HepG2 (cell line): Measurements from ENCODE around the gene PTPN13. TPM values are rescaled to one million over a fixed set of nuclear protein-coding genes. Genes with fewer than 3 reads are reported as not detected.
A peak's percentile ranks its signal among the peaks of the same experiment; 100 is the strongest.

ENCODE experiments used
- ATAD3A ChIP-seq: sonication (generic); formaldehyde crosslinking; IDR thresholded peaks from 2 replicates; pipeline ENCODE4 v1.4.0; 2020; ENCODE audit warnings: missing genetic modification reagents
- CBFB ChIP-seq: sonication (generic); formaldehyde crosslinking; IDR thresholded peaks from 2 replicates; pipeline ENCODE4 v1.4.0; 2020; ENCODE audit warnings: missing genetic modification reagents
- CREM ChIP-seq, 2 experiments: sonication (generic) in 1 of 2; formaldehyde crosslinking in 1 of 2; IDR thresholded peaks; 2 replicates each; pipeline versions ENCODE4 v1.4.0 to v1.6.1; 2016 to 2020; ENCODE audit warnings: antibody characterized with exemption in 1 of 2, mild to moderate bottlenecking in 1 of 2, missing genetic modification reagents in 1 of 2
- EHMT2 ChIP-seq: fragments of 200-600 bp; sonication (generic); IDR thresholded peaks from 2 replicates; pipeline ENCODE4 v1.7.0; 2017; ENCODE audit warnings: antibody characterized with exemption, low read depth, low read length, borderline replicate concordance
- FOXJ3 ChIP-seq: sonication (generic); formaldehyde crosslinking; IDR thresholded peaks from 2 replicates; pipeline ENCODE4 v1.4.0; 2020; ENCODE audit warnings: missing genetic modification reagents, mild to moderate bottlenecking, borderline replicate concordance
- HNF4G ChIP-seq, 2 experiments: sonication (generic) in 1 of 2; formaldehyde crosslinking in 1 of 2; IDR thresholded peaks; 2 replicates each; pipeline versions ENCODE4 v1.4.0 to v1.6.1; 2011 to 2020; ENCODE audit warnings: borderline replicate concordance in 2 of 2, low read depth in 2 of 2, mild to moderate bottlenecking in 2 of 2, low read length in 1 of 2, missing genetic modification reagents in 1 of 2, moderate library complexity in 1 of 2
- RFX3 ChIP-seq: IDR thresholded peaks from 2 replicates; pipeline ENCODE4 v1.6.1; 2016; ENCODE audit warnings: missing biosample characterization, missing genetic modification reagents
- SOX13 ChIP-seq, 3 experiments: fragments of 450-650 bp in 1 of 3; sonication (generic) in 1 of 3; formaldehyde crosslinking in 1 of 3; IDR thresholded peaks in 2 of 3; conservative IDR thresholded peaks in 1 of 3; 2 replicates each; pipeline versions ENCODE4 v1.5.0 to v1.6.1; 2016 to 2020; ENCODE audit warnings: antibody characterized with exemption in 1 of 3, mild to moderate bottlenecking in 1 of 3, missing compliant biosample characterization in 1 of 3, missing genetic modification reagents in 1 of 3, moderate library complexity in 1 of 3
- SRSF1 ChIP-seq: fragments of 200-400 bp; formaldehyde crosslinking; optimal IDR thresholded peaks from 2 replicates; pipeline ENCODE3; 2017; ENCODE audit warnings: mild to moderate bottlenecking, low read depth, low read length, moderate library complexity
- TBX2 ChIP-seq: sonication (generic); formaldehyde crosslinking; IDR thresholded peaks from 2 replicates; pipeline ENCODE4 v1.5.0; 2020; ENCODE audit warnings: missing genetic modification reagents, mild to moderate bottlenecking, borderline replicate concordance
- TCF7 ChIP-seq: sonication (generic); IDR thresholded peaks from 2 replicates; pipeline ENCODE4 v1.6.1; 2016; ENCODE audit warnings: antibody characterized with exemption, low read depth
- TOPORS ChIP-seq: sonication (generic); formaldehyde crosslinking; IDR thresholded peaks from 2 replicates; pipeline ENCODE4 v1.8.0; 2023; ENCODE audit warnings: mild to moderate bottlenecking, missing genetic modification reagents
- ZBTB21 ChIP-seq: sonication (generic); formaldehyde crosslinking; IDR thresholded peaks from 2 replicates; pipeline ENCODE4 v1.4.0; 2020; ENCODE audit warnings: missing genetic modification reagents
- ZNF10 ChIP-seq: sonication (generic); formaldehyde crosslinking; IDR thresholded peaks from 2 replicates; pipeline ENCODE4 v1.4.0; 2020; ENCODE audit warnings: mild to moderate bottlenecking, low read depth, missing genetic modification reagents, borderline replicate concordance
- ZNF569 ChIP-seq: sonication (generic); formaldehyde crosslinking; IDR thresholded peaks from 2 replicates; pipeline ENCODE4 v1.5.0; 2020; ENCODE audit warnings: mild to moderate bottlenecking, missing genetic modification reagents, moderate library complexity, borderline replicate concordance
- ZNF703 ChIP-seq: sonication (generic); formaldehyde crosslinking; IDR thresholded peaks from 2 replicates; pipeline ENCODE4 v1.5.1; 2020; ENCODE audit warnings: missing genetic modification reagents, mild to moderate bottlenecking, moderate library complexity, borderline replicate concordance
- polyA plus RNA-seq, 8 experiments: library from polyadenylated mRNA; depleted of rRNA in 3 of 8; stranded (reverse) in 7 of 8; unstranded in 1 of 8; fragments of >200 nt; fragmentation: Illumina TruSeq in 4 of 8; extraction: Trizol in 4 of 8; gene quantifications; 2 replicates each; pipeline versions ENCODE4 v1.2.1 to v1.2.3, GENCODE V29; 2011 to 2016; ENCODE audit warnings: low read depth in 4 of 8, missing spikeins in 1 of 8, mixed read lengths in 1 of 8; ENCODE audit not compliant: insufficient read depth in 1 of 8
- total RNA-seq, 5 experiments: library from RNA; depleted of rRNA; stranded (reverse); fragments of >200 nt; fragmentation: Illumina TruSeq; extraction: Trizol; gene quantifications; 2 replicates each; pipeline ENCODE4 v1.2.3, GENCODE V29; 2016; ENCODE audit warnings: low read depth in 1 of 5
- TF ChIP-seq, protein P1 (sequence below): sonication (generic); formaldehyde crosslinking; IDR thresholded peaks from 2 replicates; pipeline ENCODE4 v1.5.0; 2020; ENCODE audit warnings: missing genetic modification reagents, mild to moderate bottlenecking, borderline replicate concordance
- TF ChIP-seq, protein P2 (sequence below): sonication (generic); formaldehyde crosslinking; IDR thresholded peaks from 2 replicates; pipeline ENCODE4 v1.5.0; 2020; ENCODE audit warnings: missing genetic modification reagents
- TF ChIP-seq, protein P3 (sequence below): sonication (generic); formaldehyde crosslinking; IDR thresholded peaks from 2 replicates; pipeline ENCODE4 v1.5.1; 2020; ENCODE audit warnings: mild to moderate bottlenecking, moderate library complexity, missing genetic modification reagents
- TF ChIP-seq, protein P4 (sequence below): sonication (generic); formaldehyde crosslinking; IDR thresholded peaks from 2 replicates; pipeline ENCODE4 v1.8.0; 2022; ENCODE audit warnings: missing genetic modification reagents, mild to moderate bottlenecking, inconsistent platforms, borderline replicate concordance
- TF ChIP-seq, protein P5 (sequence below): sonication (generic); formaldehyde crosslinking; IDR thresholded peaks from 2 replicates; pipeline ENCODE4 v1.9.0; 2021; ENCODE audit warnings: missing genetic modification reagents, borderline replicate concordance

PTPN13 gene
- total and polyA plus RNA-seq, 2 of the 13 experiments (the other 11 are each of a cell fraction or from before 2014, with no cell fraction given): not detected

DNA sequence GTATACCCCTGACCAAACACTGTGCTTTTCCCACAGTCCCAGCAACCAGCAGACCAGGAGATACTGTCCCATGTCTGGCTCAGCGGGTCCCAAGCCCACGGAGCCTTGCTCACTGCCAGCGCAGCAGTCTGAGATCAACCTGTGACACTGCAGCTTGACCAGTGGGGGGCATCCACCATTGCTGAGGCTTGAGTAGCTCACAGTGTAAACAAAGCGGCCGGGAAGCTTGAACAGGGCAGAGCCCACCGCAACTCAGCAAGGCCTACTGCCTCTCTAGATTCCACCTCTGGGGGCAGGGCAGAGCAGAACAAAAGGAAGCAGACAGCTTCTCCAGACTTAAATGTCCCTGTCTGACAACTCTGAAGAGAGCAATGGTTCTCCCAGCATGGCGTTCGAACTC, 197.0 kb downstream of the PTPN13 start (continued):
- TF ChIP-seq ZNF569 (no peak), SRSF1 (no peak), RFX3 (CRISPR knock-in tag) (no peak), CBFB (no peak), TBX2 (CRISPR knock-in tag) (no peak), FOXJ3 (CRISPR knock-in tag) (peak; percentile 75), ZNF703 (CRISPR knock-in tag) (no peak), ZNF10 (CRISPR knock-in tag) (no peak), TCF7 (no peak), HNF4G (IDR thresholded peaks at IDR 0.05; ENCODE audit: borderline replicate concordance, low read depth, low read length) (no peak), HNF4G (CRISPR knock-in tag; IDR thresholded peaks at IDR 0.05; ENCODE audit: borderline replicate concordance, low read depth) (no peak), EHMT2 (no peak), TOPORS (no peak), CREM (IDR thresholded peaks at IDR 0.05) (no peak), CREM (CRISPR knock-in tag; IDR thresholded peaks at IDR 0.05) (no peak), ZBTB21 (CRISPR knock-in tag) (no peak), SOX13 (IDR thresholded peaks at IDR 0.05) (no peak), SOX13 (CRISPR knock-in tag; conservative IDR thresholded peaks at IDR 0.05 in 1 of 2, IDR thresholded peaks at IDR 0.05 in 1 of 2) (no peak), ATAD3A (no peak)
- TF ChIP-seq, protein P1, sequence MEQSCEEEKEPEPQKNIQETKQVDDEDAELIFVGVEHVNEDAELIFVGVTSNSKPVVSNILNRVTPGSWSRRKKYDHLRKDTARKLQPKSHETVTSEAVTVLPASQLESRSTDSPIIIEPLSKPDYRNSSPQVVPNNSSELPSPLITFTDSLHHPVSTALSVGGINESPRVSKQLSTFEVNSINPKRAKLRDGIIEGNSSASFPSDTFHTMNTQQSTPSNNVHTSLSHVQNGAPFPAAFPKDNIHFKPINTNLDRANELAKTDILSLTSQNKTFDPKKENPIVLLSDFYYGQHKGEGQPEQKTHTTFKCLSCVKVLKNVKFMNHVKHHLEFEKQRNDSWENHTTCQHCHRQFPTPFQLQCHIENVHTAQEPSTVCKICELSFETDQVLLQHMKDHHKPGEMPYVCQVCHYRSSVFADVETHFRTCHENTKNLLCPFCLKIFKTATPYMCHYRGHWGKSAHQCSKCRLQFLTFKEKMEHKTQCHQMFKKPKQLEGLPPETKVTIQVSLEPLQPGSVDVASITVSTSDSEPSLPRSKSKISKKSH (CRISPR knock-in tag): no peak
- TF ChIP-seq, protein P2, sequence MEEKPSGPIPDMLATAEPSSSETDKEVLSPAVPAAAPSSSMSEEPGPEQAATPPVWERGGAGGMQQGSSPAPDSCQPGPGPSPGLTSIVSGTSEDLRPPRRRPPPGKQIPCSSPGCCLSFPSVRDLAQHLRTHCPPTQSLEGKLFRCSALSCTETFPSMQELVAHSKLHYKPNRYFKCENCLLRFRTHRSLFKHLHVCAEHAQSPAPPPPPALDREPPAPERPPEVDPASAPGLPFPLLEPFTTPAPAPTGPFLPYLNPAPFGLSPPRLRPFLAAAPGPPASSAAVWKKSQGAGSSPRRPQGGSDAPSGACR (CRISPR knock-in tag): no peak
- TF ChIP-seq, protein P3, sequence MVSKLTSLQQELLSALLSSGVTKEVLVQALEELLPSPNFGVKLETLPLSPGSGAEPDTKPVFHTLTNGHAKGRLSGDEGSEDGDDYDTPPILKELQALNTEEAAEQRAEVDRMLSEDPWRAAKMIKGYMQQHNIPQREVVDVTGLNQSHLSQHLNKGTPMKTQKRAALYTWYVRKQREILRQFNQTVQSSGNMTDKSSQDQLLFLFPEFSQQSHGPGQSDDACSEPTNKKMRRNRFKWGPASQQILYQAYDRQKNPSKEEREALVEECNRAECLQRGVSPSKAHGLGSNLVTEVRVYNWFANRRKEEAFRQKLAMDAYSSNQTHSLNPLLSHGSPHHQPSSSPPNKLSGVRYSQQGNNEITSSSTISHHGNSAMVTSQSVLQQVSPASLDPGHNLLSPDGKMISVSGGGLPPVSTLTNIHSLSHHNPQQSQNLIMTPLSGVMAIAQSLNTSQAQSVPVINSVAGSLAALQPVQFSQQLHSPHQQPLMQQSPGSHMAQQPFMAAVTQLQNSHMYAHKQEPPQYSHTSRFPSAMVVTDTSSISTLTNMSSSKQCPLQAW: no peak; the same call in 1 of the 2 replicates
- TF ChIP-seq, protein P4, sequence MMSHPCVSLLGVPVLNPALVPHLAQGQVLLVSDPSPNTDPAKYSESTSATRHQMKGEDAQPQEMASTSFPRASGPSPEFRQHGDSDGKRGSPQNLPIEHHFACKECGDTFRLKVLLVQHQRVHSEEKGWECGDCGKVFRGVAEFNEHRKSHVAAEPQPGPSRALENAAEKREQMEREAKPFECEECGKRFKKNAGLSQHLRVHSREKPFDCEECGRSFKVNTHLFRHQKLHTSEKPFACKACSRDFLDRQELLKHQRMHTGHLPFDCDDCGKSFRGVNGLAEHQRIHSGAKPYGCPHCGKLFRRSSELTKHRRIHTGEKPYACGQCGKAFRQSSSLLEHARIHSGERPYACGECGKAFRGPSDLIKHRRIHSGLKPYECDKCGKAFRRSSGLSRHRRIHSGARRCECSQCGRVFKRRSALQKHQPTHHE (CRISPR knock-in tag): no peak
- TF ChIP-seq, protein P5, sequence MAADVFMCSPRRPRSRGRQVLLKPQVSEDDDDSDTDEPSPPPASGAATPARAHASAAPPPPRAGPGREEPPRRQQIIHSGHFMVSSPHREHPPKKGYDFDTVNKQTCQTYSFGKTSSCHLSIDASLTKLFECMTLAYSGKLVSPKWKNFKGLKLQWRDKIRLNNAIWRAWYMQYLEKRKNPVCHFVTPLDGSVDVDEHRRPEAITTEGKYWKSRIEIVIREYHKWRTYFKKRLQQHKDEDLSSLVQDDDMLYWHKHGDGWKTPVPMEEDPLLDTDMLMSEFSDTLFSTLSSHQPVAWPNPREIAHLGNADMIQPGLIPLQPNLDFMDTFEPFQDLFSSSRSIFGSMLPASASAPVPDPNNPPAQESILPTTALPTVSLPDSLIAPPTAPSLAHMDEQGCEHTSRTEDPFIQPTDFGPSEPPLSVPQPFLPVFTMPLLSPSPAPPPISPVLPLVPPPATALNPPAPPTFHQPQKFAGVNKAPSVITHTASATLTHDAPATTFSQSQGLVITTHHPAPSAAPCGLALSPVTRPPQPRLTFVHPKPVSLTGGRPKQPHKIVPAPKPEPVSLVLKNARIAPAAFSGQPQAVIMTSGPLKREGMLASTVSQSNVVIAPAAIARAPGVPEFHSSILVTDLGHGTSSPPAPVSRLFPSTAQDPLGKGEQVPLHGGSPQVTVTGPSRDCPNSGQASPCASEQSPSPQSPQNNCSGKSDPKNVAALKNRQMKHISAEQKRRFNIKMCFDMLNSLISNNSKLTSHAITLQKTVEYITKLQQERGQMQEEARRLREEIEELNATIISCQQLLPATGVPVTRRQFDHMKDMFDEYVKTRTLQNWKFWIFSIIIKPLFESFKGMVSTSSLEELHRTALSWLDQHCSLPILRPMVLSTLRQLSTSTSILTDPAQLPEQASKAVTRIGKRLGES: no peak
